Measurements from ENCODE around the gene SDHAF3. TPM values are rescaled to one million over a fixed set of nuclear protein-coding genes. Genes with fewer than 3 reads are reported as not detected.

SDHAF3 gene
- total and polyA plus RNA-seq, 4 donors = 8.6 to 34.1 (median 10.4) TPM

- H3K27ac ChIP-seq (ENCODE audit: low read depth in 1 of 2, low read length in 2 of 2) = peak overlapping the region in 1 of 2 donors; percentile 37
- peaks cover 2 to 17% (median 10%) of the 10 kb centered on the region in 4 donors for H3K4me1 ChIP-seq (ENCODE audit: control insufficient read depth in 4 of 4, insufficient read depth in 4 of 4, low read length in 3 of 4)
- no peak overlapping the region for H3K4me3 ChIP-seq (ENCODE audit: low read depth in 1 of 3, low read length in 3 of 3)
- H3K9me3 ChIP-seq (ENCODE audit: control insufficient read depth in 4 of 4, low read length in 3 of 4) = no peaks in the 10 kb centered on the region
- 88% methylated on average over 5 of the region's 5 CpGs for WGBS
- no peaks in the 10 kb centered on the region for H3K36me3 ChIP-seq (ENCODE audit: control insufficient read depth in 4 of 4, insufficient read depth in 3 of 4, low read depth in 1 of 4, low read length in 3 of 4)
- H3K27me3 ChIP-seq (ENCODE audit: control insufficient read depth in 4 of 4, insufficient read depth in 4 of 4, low read length in 3 of 4) = peaks cover 0 to 7% (median 0%) of the 10 kb centered on the region in 4 donors
- no peak for DNase-seq (ENCODE audit: low spot score)
- H3K9ac ChIP-seq (ENCODE audit: low read depth in 1 of 2, low read length in 2 of 2) = no peak overlapping the region
- TF ChIP-seq EGR1 (IDR thresholded peaks at IDR 0.05; ENCODE audit: low read depth in 2 of 2) (no peak), GABPA (IDR thresholded peaks at IDR 0.05 in 1 of 2, conservative IDR thresholded peaks at IDR 0.05 in 1 of 2) (no peak), RXRA (IDR thresholded peaks at IDR 0.05) (no peak), SP1 (IDR thresholded peaks at IDR 0.05) (no peak)
- TF ChIP-seq, protein P1, sequence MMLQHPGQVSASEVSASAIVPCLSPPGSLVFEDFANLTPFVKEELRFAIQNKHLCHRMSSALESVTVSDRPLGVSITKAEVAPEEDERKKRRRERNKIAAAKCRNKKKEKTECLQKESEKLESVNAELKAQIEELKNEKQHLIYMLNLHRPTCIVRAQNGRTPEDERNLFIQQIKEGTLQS (IDR thresholded peaks at IDR 0.05) = no peak
These were observed 1.2 kb upstream of the SDHAF3 start for GRCh38 chr7:97116308-97116707.

- H3K27me3 ChIP-seq (ENCODE audit: control insufficient read depth in 4 of 4, insufficient read depth in 4 of 4, low read length in 3 of 4) = peaks cover 0 to 6% (median 0%) of the 10 kb centered on the region in 4 donors
- 67% methylated on average over 9 of the region's 9 CpGs for WGBS
These were observed 495 bp upstream of the SDHAF3 start for GRCh38 chr7:97117035-97117371.

DNA sequence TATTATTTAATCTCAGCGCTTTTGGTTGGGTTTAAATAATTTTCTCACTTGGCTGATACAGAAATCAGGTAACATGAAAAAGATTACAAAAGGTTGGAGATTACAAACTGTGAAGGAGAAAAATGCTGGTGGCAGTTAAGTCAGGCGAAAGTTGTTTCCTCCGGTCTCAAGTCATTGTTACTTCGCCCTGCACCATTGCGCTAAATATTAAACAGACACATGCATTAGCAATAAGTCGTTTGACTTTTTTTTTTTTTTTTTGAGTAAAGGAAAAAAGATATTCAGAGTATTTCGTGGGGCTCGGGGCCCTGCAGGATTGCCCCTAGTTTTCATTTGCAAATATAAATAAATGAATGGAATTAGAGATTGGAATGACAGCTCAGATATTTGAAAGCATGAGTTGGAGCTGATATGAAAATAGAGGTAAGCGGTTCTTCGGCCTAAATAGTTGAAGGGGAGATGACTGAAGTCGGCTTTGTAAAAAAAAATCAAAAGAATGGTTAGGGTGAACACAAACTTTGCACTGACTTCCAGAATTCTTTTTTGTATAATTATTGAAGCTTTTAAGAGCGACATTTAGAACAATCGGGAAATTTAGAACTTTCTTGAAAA is 914 bp downstream of the SDHAF3 start:
- Histone ChIP-seq H3K9ac (ENCODE audit: low read depth in 1 of 2, low read length in 2 of 2) (peak overlapping the region; percentile 85 to 93), H3K9me3 (ENCODE audit: control insufficient read depth in 4 of 4, low read length in 3 of 4) (no peaks in the 10 kb centered on the region), H3K4me1 (ENCODE audit: control insufficient read depth in 4 of 4, insufficient read depth in 4 of 4, low read length in 3 of 4) (peaks cover 2 to 17% (median 10%) of the 10 kb centered on the region in 4 donors), H3K4me3 (ENCODE audit: low read depth in 1 of 3, low read length in 3 of 3) (peak overlapping the region; percentile 73 to 98 (median 85)), H3K27ac (ENCODE audit: low read depth in 1 of 2, low read length in 2 of 2) (peak overlapping the region; percentile 82 to 86), H3K27me3 (ENCODE audit: control insufficient read depth in 4 of 4, insufficient read depth in 4 of 4, low read length in 3 of 4) (peaks cover 0 to 4% (median 0%) of the 10 kb centered on the region in 4 donors), H3K36me3 (ENCODE audit: control insufficient read depth in 4 of 4, insufficient read depth in 3 of 4, low read depth in 1 of 4, low read length in 3 of 4) (no peaks in the 10 kb centered on the region)
- DNase-seq (ENCODE audit: low spot score) = no peak
- 15% methylated on average over 13 of the region's 13 CpGs for WGBS
- TF ChIP-seq NR2F2 (IDR thresholded peaks at IDR 0.05) (no peak), TAF1 (conservative IDR thresholded peaks at IDR 0.05) (no peak), SP1 (IDR thresholded peaks at IDR 0.05) (no peak), RXRA (IDR thresholded peaks at IDR 0.05) (no peak), FOXA1 (IDR thresholded peaks at IDR 0.05) (no peak), HNF4G (IDR thresholded peaks at IDR 0.05) (no peak), GABPA (IDR thresholded peaks at IDR 0.05 in 1 of 2, conservative IDR thresholded peaks at IDR 0.05 in 1 of 2) (no peak), YY1 (IDR thresholded peaks at IDR 0.05) (no peak), HNF4A (conservative IDR thresholded peaks at IDR 0.05) (no peak), RAD21 (IDR thresholded peaks at IDR 0.05) (no peak), FOXA2 (IDR thresholded peaks at IDR 0.05) (no peak), JUND (IDR thresholded peaks at IDR 0.05) (no peak), EGR1 (IDR thresholded peaks at IDR 0.05; ENCODE audit: low read depth in 2 of 2) (no peak)
- TF ChIP-seq, protein P1 (IDR thresholded peaks at IDR 0.05) = no peak
- TF ChIP-seq, protein P2, sequence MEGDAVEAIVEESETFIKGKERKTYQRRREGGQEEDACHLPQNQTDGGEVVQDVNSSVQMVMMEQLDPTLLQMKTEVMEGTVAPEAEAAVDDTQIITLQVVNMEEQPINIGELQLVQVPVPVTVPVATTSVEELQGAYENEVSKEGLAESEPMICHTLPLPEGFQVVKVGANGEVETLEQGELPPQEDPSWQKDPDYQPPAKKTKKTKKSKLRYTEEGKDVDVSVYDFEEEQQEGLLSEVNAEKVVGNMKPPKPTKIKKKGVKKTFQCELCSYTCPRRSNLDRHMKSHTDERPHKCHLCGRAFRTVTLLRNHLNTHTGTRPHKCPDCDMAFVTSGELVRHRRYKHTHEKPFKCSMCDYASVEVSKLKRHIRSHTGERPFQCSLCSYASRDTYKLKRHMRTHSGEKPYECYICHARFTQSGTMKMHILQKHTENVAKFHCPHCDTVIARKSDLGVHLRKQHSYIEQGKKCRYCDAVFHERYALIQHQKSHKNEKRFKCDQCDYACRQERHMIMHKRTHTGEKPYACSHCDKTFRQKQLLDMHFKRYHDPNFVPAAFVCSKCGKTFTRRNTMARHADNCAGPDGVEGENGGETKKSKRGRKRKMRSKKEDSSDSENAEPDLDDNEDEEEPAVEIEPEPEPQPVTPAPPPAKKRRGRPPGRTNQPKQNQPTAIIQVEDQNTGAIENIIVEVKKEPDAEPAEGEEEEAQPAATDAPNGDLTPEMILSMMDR (IDR thresholded peaks at IDR 0.05; ENCODE audit: low read depth, low read length, missing input control) = no peak
- TF ChIP-seq, protein P3, sequence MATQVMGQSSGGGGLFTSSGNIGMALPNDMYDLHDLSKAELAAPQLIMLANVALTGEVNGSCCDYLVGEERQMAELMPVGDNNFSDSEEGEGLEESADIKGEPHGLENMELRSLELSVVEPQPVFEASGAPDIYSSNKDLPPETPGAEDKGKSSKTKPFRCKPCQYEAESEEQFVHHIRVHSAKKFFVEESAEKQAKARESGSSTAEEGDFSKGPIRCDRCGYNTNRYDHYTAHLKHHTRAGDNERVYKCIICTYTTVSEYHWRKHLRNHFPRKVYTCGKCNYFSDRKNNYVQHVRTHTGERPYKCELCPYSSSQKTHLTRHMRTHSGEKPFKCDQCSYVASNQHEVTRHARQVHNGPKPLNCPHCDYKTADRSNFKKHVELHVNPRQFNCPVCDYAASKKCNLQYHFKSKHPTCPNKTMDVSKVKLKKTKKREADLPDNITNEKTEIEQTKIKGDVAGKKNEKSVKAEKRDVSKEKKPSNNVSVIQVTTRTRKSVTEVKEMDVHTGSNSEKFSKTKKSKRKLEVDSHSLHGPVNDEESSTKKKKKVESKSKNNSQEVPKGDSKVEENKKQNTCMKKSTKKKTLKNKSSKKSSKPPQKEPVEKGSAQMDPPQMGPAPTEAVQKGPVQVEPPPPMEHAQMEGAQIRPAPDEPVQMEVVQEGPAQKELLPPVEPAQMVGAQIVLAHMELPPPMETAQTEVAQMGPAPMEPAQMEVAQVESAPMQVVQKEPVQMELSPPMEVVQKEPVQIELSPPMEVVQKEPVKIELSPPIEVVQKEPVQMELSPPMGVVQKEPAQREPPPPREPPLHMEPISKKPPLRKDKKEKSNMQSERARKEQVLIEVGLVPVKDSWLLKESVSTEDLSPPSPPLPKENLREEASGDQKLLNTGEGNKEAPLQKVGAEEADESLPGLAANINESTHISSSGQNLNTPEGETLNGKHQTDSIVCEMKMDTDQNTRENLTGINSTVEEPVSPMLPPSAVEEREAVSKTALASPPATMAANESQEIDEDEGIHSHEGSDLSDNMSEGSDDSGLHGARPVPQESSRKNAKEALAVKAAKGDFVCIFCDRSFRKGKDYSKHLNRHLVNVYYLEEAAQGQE (IDR thresholded peaks at IDR 0.05) = no peak
- TF ChIP-seq, protein P4, sequence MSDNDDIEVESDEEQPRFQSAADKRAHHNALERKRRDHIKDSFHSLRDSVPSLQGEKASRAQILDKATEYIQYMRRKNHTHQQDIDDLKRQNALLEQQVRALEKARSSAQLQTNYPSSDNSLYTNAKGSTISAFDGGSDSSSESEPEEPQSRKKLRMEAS (IDR thresholded peaks at IDR 0.05) = no peak
- TF ChIP-seq, protein P5, sequence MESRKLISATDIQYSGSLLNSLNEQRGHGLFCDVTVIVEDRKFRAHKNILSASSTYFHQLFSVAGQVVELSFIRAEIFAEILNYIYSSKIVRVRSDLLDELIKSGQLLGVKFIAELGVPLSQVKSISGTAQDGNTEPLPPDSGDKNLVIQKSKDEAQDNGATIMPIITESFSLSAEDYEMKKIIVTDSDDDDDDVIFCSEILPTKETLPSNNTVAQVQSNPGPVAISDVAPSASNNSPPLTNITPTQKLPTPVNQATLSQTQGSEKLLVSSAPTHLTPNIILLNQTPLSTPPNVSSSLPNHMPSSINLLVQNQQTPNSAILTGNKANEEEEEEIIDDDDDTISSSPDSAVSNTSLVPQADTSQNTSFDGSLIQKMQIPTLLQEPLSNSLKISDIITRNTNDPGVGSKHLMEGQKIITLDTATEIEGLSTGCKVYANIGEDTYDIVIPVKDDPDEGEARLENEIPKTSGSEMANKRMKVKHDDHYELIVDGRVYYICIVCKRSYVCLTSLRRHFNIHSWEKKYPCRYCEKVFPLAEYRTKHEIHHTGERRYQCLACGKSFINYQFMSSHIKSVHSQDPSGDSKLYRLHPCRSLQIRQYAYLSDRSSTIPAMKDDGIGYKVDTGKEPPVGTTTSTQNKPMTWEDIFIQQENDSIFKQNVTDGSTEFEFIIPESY (IDR thresholded peaks at IDR 0.05) = no peak

More at GRCh38 chr7:97117035-97117371, 495 bp upstream of the SDHAF3 start:
- Histone ChIP-seq H3K4me3 (ENCODE audit: low read depth in 1 of 3, low read length in 3 of 3) (peak overlapping the region; percentile 73 to 98 (median 85)), H3K9ac (ENCODE audit: low read depth in 1 of 2, low read length in 2 of 2) (peak overlapping the region in 1 of 2 donors; percentile 16), H3K9me3 (ENCODE audit: control insufficient read depth in 4 of 4, low read length in 3 of 4) (no peaks in the 10 kb centered on the region), H3K4me1 (ENCODE audit: control insufficient read depth in 4 of 4, insufficient read depth in 4 of 4, low read length in 3 of 4) (peaks cover 2 to 17% (median 10%) of the 10 kb centered on the region in 4 donors), H3K36me3 (ENCODE audit: control insufficient read depth in 4 of 4, insufficient read depth in 3 of 4, low read depth in 1 of 4, low read length in 3 of 4) (no peaks in the 10 kb centered on the region), H3K27ac (ENCODE audit: low read depth in 1 of 2, low read length in 2 of 2) (peak overlapping the region; percentile 37 to 82)
- DNase-seq (ENCODE audit: low spot score) = no peak
- no peak for TF ChIP-seq NR2F2 (IDR thresholded peaks at IDR 0.05)
- TF ChIP-seq, protein P1 (IDR thresholded peaks at IDR 0.05) = no peak
- TF ChIP-seq SP1 (IDR thresholded peaks at IDR 0.05) = no peak
- TF ChIP-seq RXRA (IDR thresholded peaks at IDR 0.05) = no peak
- no peak for TF ChIP-seq FOXA2 (IDR thresholded peaks at IDR 0.05)
- no peak for TF ChIP-seq FOXA1 (IDR thresholded peaks at IDR 0.05)
